ENCODE measurements around the gene PXDN.
"Not testable (repeated sequence)": the region's sequence is repeated elsewhere in the genome, so short reads cannot be mapped to it uniquely, and the experiment has no call there.

The PXDN gene

DNA sequence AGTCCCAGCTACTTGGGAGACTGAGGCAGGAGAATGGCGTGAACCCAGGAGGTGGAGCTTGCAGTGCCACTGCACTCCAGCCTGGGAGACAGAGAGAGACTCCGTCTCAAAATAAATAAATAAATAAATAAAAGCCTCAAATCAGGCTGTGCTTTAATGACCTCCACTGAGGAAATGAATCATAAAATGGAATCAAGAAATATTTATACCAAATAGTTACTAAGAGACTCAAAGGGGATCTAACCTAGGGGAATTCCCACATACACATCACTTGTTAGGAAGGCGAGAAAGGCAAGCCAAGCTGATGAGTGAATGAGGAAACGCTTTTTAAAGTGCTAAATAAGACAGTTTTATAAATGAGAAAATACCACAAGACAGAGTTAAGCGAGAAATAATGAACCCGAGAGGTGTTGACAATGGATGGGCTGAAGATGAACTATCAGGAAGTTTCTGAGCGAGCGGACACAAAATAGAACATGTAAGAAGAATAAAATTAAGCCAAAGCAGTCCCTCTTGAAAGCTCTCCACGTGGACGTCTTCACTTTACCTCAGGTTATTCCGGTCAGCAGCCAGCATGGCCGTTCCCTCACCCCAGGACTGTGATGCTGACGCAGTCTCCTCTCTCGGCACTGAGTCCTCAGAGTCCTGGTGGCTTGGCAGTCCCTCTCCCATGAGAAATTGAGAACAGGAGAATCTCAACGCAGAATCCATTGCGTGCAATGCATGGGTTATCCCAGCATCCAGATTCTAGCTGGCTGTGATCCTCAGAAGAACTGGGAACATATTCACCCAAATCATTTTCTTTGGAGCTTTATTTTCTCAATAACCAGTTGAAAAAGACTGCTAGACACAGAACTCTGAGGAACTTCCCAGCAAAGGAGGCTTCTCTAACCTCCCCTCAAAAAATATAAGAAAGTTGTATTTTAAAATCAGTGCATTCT is 22.3 kb downstream of the PXDN start:
- no peak for FAIRE-seq

DNA sequence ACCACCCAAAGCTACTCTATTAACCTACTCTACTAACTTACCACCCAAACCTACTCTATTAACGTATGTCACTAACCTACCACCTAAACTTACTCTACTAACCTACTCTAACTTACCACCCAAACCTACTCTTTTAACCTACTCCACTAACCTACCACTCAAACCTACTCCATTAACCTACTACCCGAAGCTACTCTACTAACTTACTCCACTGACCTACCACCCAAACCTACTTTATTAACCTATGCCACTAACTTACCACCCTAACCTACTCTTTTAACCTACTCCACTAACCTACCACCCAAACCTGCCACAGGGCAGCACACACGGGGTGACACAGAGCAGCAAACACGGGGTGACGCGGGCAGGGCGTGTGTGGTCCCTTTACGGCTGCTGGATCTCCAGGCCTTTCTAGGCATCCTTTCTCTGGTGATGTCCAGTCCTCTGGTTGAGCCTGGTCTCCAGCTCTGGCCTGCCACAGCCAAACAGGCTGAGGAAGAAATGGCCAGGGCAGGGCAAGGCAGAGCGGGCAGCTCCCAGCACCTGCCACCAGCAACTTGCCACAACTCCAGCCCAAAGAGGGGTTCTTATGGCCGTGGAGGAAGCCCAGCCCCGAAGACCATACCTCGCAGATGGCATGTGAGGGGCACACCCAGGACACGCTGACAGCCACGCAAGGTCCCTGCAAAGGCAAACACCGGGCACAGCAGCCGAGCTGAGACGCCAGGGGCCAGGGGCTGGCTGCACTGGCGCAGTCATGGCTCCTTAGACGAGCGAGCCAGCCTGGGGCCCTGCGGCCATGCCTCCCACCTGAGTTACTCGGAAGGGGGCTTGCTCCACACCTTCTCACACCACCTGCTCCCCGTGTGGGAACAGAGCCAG is 25.7 kb downstream of the PXDN start:
- no peak for FAIRE-seq

DNA sequence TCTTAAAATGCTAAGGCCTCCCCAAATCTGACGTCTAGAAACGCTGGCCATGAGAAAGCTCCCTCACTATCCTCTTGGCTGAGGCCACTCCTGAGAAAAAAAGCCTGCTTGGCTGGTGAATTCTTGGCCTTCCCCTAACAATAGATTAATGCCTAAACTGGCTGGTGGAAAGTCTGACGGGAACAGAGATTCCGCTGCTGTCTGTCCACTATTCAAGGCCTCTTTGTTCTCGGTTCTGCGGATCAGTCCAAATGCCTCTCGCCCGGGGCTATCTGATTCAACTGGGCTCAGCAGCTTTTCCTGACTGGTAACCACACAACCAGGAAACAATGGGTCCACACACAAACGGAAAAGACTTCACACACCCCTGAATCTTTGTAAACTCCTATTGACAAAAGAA is 27.2 kb downstream of the PXDN start:
- no peak for FAIRE-seq

DNA sequence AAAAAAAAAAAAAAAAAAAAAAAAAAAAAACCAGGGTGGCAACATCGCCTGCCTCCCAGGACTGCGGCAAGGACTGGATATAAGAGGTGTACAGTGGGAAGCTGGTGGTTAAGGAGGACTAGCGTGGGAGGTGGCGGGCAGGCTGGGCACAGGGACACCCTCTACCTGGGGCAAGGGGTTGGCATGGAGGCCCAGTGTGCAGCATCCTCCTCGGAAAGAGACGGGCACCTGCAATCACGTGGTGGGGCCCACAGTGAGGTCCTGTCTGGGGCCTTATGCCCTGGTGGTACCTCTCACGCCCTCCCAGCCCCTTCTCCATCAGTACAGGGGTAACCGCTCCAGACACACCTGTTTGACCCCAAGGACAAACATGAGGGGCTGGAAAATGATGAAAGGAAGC is 27.9 kb downstream of the PXDN start:
- no peak for FAIRE-seq

DNA sequence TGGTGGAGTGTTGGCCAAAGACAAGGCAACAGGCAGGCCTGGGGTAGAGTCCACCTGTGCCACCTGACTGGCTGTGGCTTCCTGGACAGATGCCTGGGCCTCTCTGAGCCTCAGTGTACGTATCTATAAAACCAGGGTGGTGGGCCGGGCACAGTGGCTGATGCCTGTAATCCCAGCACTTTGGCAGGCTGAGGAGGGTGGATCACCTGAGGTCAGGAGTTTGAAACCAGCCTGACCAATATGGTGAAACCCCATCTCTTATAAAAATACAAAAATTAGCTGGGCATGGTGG is 28.4 kb downstream of the PXDN start:
- FAIRE-seq, result not testable (repeated sequence)

DNA sequence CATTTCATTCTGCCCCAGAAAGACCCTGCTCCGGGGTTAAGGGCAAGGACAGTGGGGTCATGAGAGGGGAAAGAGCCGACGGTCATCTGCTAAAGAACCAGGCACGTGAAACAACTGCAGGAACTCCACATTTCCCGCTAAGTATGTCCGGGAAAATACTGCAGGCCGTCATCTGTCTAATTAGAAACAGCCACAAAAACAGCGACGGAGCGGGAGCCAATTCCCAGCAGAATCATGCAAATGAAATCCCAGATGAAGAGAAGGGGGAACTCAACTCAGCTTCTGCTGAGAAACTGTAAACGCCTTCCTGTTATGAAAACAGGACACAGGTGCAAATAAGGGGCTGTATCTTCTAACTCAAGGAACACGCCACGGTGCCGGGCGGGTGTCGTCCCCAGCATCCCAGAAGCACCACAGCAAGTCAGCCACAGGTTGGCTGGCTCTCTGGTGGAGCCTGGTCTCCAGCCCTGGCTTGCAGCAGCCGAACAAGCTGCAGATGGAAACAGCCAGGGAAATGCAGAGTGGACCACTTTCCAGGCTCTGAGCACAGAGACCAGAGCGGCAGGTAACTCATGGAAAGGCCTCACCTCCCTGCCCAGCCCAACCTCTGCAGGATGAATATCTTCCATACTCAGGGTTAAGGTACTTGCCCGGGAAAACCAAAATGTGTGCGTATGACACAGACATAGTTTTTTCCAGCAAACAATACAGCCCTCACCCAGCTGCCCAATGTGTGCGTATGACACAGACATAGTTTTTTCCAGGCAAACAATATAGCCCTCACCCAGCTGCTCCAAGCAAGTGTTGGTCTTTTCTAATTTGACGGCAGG is 28.9 kb downstream of the PXDN start:
- no peak for FAIRE-seq

DNA sequence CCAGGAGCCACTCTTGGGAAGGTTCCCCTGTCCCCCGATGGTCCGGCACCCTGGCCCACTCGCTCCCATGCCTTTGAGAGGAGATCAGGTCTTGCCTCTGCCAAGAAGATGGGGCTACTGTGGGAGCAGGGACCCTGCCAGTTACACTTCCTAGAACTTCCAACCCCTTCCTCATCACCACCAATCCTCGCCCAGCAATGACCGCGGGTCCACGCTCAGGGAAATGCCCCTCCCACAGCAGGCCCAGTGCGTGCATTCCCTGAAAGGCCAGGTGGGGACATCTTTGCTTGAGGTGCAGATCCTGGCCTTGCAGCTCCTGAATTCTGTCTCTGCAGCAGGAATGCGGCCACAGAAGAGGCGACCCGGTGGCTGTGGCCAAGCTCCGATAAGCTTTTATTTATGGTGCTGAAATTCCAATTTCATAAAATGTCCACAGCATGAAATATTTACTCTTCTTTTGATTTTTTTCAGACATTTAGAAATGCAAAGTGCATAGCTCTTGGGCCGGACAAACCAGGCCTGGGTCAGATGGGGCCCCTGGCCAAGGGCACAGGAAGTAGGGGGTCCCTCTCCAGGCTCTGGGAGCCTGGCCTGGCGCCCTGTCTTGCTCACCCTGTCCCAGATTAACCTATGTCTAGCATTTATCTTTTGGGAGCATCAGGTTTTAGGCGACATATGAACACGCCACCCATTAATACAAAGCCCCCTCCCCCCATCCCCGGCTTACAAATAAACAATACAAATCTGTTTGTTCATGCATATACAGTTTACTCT is 29.8 kb downstream of the PXDN start:
- FAIRE-seq, result no peak

DNA sequence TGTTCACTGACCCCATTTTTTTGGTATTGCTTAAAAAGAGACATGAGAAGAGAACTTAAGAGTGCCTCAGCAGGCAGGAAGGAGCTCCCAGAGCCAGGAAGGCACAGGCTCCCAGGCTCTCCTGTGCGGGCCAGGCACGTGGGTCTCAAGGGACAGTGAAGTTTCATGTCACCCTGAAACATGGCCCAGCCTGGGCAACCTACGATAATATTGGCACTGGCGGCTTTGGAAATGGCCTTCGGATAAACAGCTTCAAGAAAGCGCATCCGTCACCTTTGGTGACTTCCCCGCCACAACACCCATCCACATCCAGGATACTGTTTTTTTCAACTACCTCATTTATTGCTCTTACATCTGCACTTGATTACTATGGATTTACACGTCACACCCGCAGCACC is 30.5 kb downstream of the PXDN start:
- no peak for FAIRE-seq

DNA sequence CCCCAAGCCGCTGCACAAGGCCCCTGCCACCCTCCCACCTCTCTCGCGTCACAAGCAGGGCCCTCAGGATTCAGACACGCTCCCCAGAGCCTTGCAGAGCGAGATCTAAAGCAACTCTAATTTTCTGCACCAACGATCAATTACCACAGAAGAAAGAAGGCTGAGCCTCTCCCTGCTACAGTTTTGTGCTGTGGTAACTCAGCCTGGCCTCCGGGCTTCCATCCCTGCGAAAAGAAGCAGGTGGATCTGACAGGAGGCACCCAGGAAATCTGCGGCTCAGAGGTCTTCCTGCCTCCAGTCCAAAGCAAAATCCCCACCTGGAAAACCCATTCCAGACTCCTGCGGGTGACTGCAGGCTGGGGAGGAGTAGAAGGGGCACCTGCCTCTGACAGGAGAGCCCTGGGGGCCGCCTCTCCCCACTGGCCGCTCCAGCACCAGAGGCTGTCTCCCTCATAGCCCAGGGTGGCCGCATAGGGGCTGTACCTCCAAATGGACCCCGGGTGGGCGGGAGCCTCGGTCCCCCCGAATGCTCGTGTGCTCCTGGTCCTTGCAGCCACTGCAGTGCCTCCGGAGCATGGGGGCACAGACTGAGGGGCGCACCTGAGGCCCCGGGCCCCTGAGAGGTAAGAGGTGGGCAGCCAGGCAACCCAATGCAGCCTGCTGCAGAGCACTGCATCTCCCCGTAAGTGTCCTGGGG is 31.0 kb downstream of the PXDN start:
- FAIRE-seq, result no peak

DNA sequence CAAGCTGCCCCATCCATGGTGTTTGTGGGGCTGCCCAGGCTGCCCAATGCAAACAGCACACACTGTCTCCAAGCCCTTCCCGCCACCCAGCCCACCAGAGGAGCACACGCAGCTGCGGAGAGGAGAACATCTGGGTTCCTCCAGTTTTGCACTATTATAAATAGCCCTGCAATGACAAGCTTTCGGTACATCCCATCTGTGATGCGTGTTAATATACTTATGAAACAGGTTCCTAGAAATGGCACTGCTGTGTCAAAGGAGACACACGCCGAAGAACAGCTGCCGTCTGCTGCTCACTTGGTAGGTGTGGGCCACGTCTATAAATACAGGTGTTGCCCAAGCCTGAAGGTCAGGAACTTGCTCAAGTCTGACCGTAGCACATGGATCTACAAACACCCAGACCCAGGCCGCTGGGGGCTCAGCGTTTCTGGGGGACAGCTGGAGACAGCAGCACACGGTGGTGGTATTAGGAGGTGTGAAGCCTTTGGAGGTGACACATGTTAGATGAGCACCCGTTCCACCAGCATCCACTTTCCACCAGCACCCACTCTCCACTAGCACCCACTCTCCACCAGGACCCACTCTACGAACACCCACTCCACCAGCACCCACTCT is 34.3 kb downstream of the PXDN start:
- no peak for FAIRE-seq

DNA sequence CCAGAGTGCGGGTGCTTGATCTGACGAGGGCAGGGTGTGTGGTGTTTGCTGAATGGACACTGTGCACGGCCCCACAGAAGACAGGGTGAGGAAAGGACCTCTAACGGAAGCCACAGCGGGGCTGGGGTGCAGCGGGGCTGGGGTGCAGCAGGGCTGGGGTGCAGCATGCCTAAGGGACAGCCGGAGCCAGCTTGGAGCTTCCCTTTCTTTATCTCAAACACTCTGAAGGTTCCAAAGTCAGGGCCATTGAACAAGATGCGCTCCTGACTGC is 35.0 kb downstream of the PXDN start:
- FAIRE-seq, result no peak

DNA sequence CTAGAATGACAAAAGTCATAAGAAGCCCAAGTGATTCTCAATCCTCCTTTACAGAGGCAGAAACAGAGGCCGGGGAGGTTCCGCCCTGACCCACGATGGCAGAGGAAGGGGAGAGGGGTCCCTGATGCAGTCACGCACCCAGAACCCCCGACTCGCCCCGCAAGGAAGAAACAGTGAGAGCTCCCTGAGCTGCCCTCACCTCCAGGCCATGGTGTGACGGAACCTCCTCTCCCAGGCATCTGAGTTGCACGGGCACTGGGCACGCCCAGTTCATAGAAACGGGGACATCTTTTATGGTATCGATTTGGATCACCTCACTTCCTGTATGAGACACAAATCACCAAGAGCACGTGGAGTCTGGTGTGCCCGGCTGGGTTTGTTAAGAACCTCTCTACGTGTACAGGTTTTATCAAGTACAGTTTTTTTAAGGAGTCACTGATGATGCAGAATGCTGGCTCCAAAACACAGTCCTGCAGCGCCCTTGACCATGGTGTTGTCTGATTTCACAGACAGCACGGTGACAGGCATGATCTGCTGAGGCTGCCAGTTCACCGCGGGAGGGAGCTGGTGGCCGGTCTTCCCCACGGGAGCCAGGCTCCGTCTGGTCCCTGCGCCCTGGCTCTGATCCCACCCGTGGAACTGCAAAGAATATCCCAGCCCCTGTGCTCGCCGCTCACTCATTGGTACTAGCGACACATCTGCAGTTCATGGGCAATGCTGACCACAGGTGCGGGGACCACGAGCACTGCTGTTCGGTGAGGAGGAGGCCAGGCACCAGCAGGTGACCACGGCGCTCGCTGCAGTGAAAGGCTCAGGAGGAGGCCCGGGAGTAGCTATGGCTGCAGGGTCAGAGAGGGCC is 35.6 kb downstream of the PXDN start:
- FAIRE-seq, result no peak

DNA sequence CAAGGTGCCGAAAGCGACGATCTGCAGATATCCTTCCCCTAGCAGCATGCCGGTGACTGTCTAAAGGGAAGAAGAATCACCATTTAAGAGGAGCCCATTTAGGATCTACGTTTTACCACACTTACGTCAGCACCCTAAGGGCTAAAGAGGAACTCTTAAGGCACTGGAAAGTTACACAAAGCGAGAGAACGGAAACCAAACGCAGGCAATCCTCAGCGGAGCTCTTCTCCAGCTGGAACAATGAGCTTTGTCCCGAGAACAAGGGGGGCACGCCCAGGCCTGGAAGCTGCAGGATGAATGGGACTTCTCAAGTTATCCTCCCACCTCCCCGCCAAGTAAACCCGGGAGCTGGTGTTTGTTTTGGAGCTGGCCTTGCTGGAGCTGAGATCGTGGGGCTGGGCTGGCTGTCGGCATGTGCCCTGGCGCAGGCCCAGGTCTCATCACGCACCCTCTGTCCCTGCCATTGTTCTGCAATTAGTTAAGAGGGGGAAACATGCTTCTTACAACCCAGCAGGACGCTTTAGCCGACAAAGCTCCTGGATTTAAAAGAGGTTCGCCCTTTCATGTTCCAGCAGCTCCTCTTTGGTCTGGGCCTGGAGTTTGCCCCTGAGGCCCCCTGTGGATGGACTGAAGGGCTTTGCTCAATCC is 36.4 kb downstream of the PXDN start:
- FAIRE-seq, result no peak

DNA sequence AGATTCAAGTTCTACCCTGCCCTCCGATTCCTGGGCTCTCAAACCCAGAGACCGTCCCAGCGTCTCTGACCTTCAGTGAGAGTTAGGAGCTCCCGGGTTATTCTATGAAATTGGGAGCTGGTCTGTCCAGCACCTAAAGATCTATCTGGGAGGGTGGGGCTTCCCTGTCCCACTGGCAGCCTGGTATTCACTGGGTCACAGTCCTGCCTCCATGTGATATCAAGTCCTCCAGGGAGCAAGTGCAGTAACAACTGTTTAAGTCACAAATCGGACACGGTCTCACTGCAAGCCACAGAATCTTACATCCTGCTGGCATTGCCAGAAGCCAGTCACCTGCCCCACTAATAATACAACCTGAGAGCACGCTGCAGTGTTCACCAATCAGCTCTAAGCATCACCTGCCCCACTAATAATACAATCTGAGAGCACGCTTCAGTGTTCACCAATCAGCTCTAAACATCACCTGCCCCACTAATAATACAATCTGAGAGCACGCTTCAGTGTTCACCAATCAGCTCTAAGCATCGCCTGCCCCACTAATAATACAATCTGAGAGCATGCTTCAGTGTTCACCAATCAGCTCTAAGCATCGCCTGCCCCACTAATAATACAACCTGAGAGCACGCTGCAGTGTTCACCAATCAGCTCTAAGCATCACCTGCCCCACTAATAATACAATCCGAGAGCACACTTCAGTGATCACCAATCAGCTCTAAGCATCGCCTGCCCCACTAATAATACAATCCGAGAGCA is 38.0 kb downstream of the PXDN start:
- FAIRE-seq, result not testable (repeated sequence)

DNA sequence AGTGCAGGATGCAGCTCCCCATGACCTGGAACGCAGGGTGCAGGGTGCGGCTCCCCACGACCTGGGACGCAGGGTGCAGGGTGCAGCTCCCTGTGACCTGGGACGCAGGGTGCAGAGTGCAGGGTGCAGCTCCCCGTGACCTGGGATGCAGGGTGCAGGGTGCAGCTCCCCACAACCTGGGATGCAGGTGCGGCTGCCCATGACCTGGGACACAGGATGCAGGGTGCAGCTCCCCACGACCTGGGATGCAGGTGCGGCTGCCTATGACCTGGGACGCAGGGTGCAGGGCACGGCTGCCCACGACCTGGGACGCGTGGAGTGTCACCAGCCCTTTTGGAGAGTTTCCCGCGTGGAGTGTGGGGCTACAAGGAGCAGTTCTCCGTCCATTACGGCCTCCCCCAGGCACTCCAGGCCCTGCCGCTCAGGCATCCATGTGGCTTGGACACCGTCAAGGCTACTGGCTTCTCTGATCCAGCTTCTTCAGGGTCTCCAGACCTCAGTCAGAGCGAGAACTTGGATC is 38.7 kb downstream of the PXDN start:
- FAIRE-seq, result no peak

DNA sequence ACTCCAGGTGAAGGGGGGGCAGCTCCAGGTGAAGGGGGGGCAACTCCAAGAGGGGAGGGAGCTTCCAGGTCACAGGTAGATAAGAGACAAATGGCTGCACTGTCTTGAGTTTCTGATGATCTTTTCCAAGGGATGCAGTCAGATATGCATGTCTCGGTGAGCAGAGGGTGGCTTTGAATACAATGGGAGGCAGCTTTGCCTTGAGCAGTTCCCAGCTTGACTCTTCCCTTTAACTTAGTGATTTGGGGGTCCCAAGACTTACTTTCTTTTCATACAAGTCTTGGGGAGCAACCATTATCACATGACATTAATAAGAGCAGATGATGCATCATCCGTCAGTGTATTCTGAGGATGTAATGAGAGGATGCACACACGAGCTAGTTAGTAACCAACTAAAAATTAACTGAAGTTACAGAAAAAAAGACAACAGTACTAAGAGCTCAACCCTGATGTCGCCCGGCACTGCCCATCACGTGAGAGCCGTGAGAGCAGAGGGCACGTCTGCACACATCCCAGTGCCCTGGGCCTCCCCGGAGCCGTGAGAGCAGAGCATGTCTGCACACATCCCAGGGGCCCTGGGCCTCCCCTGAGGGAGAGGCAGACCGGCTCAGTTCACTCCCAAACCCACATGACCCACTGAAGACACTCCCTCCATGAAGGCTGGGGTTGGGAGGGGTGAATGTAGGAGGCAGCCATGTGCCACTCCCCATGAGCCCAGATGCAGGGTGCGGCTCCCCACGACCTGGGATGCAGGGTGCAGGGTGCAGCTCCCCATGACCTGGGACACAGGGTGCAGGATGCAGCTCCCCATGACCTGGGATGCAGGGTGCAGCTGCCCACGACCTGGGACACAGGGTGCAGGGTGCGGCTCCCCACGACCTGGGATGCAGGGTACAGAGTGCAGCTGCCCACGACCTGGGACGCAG is 39.4 kb downstream of the PXDN start:
- FAIRE-seq, result no peak

DNA sequence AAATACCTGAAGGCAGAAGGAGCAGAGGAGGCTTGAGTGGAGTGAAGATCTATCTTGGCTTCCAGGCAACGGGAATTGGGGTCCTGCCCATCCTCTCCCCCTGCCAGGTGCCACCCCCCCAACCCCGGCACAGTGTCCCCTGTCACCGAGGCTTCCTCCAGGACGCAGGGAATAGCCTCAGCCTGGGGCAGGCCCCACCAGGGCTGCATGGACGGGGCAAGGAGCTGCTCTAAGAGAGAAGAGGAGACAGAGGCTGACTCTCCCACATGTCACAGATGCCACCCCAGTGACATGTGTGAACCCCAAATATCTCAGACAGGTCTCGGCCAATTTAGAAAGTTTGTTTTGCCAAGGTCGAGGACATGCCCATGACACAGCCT is 42.1 kb downstream of the PXDN start:
- FAIRE-seq, result no peak

Data from G401.6 (cell line).